HG03108 (cell line): ENCODE measurements around the gene CLTB.

Experiments
- ATAC-seq: cut with Tn5 transposase; IDR thresholded peaks from one replicate; pipeline ENCODE4 v1.9.1; 2021; ENCODE audit warnings: moderate library complexity; ENCODE audit not compliant: unreplicated experiment

CLTB gene

GRCh38 chr5:176405656-176406435 is 10.5 kb downstream of the CLTB start:
- ATAC-seq: no peak

DNA sequence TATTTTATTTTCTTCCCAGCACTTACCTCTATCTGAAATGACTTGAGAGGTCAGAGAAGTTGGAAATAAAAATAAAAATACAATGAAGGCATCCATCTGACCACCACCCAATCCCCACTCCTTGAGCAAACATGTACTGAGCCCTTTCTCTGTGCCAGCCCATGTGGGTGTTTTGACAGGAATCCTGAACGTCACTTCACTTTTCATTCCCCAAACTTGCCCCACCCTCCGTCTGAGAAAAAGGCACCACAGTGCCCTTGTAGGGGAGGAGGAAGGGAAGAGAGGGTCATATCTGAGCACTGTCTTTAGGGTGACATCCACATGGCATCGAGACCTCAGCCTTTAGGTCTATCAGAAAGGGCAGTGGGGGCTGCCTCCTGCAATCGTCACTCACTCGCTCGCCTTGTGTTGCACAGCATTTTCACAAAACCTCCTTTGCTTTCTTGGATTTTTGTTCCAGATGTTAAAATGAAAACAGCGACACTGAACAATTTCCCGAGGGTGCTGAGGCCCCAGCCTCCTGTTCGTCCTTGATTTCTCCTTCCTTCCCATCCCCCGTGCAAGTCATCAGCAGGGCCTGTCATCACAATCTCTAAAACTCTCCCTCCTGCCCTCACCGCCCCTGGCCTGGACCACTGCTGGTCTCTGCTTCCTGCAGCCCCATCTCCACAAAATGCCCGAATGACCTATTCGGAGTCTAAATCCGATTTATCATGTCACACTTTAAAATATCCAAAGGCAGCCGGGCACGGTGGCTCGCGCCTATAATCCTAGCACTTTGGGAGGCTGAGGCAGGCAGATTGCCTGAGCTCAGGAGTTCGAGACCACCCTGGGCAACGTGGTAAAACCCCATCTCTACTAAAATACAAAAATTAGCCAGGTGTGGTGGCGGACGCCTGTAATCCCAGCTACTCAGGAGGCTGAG is 14.8 kb downstream of the CLTB start:
- ATAC-seq: no peak

GRCh38 chr5:176400382-176401156 is 15.8 kb downstream of the CLTB start:
- ATAC-seq: no peak

DNA sequence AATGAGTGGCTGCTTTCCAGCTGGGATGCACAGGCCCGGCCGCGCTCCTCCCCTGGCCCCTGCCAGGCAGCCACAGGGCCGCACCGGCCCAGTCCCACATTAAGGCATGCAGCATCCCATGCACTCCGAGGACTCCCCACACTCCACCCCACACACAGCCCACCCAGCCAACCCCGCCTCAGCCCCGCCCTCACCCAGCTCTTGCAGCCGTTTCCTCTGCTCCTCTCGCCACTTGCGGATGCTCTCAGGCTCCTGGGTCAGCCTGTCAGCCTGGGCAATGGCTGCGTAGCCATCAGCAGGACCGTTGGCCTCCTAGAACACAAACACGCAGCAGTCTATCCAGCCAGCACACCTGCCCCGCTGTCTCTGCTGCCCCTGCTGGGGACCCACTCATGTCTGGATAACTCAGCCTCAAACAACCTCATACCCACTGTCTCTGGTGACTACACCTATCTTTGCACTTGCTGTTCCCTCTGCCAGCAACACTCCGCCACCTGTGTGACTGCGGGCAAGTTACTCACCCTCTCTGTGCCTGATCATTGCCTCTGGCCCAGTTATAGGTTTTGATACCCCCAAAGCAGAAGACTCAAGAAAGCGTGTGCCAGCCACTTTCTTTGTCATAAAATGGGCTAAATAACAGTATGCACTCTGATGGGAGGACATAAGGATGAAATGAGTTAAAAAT is 18.5 kb downstream of the CLTB start:
- no peak for ATAC-seq

- no peak for ATAC-seq
These were observed 20.0 kb downstream of the CLTB start for GRCh38 chr5:176396330-176396729.

GRCh38 chr5:176394881-176395675 is 21.3 kb downstream of the CLTB start:
- ATAC-seq: no peak

DNA sequence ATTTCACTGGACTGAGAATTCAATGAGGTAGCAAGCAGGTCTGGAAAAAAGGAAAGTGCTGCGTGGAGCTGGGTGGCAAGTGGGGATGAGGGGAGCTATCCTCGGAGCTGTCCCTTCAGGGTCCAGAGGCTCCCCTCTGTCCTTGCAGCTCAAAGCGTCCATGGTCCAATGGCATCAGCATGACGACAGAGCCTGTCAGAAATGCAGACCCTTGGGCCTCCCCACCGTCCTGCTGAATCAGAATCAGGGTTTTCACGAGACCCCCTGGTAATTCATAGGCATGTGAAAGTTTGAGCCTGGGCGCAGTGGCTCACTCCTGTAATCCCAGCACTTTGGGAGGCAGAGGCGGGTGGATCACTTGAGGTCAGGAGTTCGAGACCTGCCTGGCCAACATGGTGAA is 22.2 kb downstream of the CLTB start:
- ATAC-seq: no peak

- no peak for ATAC-seq
These were observed 23.8 kb downstream of the CLTB start for GRCh38 chr5:176392526-176392925.

- no peak for ATAC-seq
These were observed 24.3 kb downstream of the CLTB start for GRCh38 chr5:176391999-176392398.

DNA sequence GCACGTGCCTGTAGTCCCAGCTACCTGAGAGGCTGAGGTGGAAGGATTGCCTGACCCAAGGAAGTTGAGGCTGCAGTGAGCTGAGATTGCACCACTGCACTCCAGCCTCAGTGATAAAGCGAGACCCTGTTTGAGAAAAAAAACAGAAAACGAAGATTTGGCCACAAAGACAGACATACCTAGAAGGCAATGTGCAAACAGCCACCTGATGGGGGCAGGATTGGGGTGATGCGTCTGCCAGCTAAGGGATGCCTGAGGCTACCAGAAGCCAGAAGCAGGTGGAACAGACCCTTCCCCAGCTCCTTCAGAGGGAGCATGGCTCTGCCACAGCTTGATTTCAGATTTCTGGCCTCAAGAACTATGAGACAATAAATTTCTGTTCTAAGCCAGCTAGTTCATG is 24.9 kb downstream of the CLTB start:
- no peak for ATAC-seq

DNA sequence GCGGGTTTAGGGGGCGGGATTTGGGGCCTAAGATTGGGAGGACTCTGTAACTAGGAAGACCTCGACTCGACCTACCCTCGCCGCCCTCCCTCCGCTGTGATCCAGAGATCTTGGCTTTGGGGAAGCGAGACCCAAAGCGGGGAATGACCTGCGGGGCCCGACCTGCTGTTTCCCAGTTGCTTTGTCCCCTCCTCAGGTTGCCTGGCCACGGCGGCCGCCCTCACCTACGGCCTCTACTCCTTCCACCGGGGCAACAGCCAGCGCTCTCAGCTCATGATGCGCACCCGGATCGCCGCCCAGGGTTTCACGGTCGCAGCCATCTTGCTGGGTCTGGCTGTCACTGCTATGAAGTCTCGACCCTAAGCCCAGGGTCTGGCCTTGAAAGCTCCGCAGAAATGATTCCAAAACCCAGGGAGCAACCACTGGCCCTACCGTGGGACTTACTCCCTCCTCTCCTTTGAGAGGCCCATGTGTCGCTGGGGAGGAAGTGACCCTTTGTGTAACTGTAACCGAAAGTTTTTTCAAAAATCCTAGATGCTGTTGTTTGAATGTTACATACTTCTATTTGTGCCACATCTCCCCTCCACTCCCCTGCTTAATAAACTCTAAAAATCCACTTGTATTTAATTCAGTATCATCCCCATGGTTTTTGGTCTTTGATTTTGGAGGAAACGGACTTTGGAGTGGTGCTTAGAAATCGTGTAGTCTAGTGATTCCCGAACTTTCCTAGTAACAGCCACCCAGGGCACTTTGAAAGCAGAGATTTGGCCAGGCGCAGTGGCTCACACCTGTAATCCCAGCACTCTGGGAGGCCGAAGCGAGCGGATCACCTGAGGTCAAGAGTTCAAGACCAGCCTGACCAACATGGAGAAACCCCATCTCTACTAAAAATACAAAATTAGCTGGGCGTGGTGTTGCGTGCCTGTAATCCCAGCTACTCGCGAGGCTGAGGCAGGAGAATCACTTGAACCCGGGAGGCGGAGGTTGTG is 26.9 kb downstream of the CLTB start:
- ATAC-seq: peak; percentile 21

GRCh38 chr5:176388444-176389134 is 27.8 kb downstream of the CLTB start, which contains the start of the genes HIGD2A and NOP16:
HIGD2A (plus strand) TSS chr5:176388751; CDS start chr5:176388820, 69 bp downstream.
NOP16 (minus strand) TSS chr5:176388598; CDS start chr5:176388539, 59 bp downstream.
- ATAC-seq: peak; percentile 87

DNA sequence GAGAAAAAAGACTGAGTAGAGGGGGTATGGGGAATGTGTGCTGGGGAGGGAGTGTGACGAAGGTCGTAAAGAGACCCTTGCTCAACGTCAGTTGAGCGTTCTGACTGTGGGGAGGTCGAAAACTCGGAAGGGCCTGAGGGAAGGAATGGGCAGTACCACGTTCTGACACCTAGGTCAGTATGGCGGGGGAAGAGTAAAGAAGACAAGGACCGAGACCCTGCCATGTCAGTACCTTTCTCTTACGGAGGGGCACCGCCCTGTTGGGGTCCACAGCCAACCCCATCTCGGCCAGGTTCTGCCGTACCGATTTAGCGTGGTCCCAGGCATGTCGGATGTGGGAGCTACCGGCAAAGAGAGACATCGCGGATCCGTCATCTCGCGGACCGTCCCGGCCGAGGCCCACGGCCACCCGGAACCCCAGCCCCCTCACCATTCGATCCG is 28.3 kb downstream of the CLTB start:
- peak; percentile 1 for ATAC-seq

- no peak for ATAC-seq
These were observed 28.9 kb downstream of the CLTB start for GRCh38 chr5:176387384-176387925.

DNA sequence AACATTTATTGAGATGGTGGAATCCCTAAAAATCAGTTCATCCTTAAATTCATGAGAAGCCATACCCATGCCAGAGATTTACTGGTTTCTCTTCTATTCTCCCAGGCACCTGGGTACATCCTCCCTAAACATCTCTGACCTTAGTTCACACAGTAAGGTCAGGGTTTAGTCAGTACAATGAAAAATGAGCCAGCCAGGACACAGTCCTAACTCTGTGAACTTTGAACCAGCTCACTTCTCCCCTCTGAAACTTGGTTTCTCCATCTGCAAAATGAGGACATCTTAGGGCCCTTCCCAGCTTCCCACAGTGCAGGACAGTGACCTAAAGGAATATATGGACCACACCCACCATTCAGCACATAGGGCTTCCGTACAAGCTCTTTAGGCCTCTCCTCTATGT is 29.8 kb downstream of the CLTB start:
- ATAC-seq: no peak

DNA sequence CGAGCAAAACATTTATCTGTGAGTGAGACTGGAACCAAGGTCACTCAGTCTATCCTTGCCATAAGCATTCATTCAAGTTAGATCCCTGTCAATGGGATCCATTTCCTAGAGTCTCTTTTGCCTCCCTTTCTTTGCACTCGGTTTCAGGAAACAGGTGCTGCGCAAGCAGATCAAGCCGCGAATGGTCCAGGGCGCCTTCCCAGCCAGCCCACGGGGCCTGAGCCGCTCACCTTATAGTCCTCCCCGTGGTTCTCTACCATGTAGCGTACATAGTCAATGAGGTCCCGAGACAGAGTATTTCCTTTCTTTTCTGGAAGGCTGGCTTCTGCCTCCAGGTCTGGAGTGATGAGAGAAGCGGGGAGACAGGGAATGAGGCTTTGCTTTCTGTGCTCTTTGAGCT is 31.3 kb downstream of the CLTB start:
- ATAC-seq: no peak

- no peak for ATAC-seq
These were observed 31.9 kb downstream of the CLTB start for GRCh38 chr5:176384366-176384930.
